GM23248 (cell line): ENCODE measurements around the gene SHISA6.

Source experiments
- EZH2 ChIP-seq: fragments of 200-600 bp; sonication (generic); IDR thresholded peaks from 2 replicates; pipeline ENCODE4 v1.6.1; 2018; ENCODE audit warnings: antibody characterized with exemption, mild to moderate bottlenecking; ENCODE audit not compliant: insufficient read depth, poor library complexity, severe bottlenecking
- EZH2phosphoT487 ChIP-seq: fragments of 200-600 bp; sonication (generic); IDR thresholded peaks from 2 replicates; pipeline ENCODE4 v1.6.1; 2018; ENCODE audit warnings: antibody characterized with exemption, moderate library complexity, mild to moderate bottlenecking, low read depth; ENCODE audit not compliant: insufficient read depth

DNA sequence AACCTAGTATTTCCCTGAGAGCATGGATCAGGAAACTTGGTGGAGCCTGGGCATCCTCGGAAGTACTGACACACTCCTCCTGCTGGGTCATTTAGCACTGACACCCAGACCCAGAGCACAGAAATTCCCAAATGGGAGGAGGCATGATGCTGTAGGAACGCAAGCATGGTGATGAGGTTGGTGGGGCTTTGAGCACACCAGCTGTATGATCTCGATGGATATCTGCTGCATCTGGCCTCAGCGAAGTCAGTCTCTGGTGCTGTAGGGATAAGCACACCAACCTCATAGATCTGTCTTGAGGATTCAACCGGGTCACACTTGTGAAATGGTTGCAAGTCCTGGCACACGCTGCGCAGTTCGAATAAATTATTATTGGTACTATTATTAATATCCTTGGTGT is 52.5 kb downstream of the SHISA6 start:
- TF ChIP-seq EZH2: no peak
- TF ChIP-seq EZH2phosphoT487: no peak
